ENCODE results near the gene STAG2.

GRCh38 chrX:123918106-123918721 lies 43.3 kb upstream of the STAG2 start:
- TF ChIP-seq CTCF (IDR thresholded peaks at IDR 0.05 in 8 of 11, conservative IDR thresholded peaks at IDR 0.05 in 3 of 11) (no peak), POLR2AphosphoS5 (IDR thresholded peaks at IDR 0.05) (no peak), POLR2A (IDR thresholded peaks at IDR 0.05) (no peak)
